Loucy (cell line): ENCODE data around the gene ADCY5.

Experiments used
- CTCF ChIP-seq: fragments of 200-600 bp; sonication (generic); conservative IDR thresholded peaks from 2 replicates; pipeline ENCODE4 v1.5.1; 2014; ENCODE audit warnings: mild to moderate bottlenecking, antibody characterized with exemption, low read length
- EZH2phosphoT487 ChIP-seq: fragments of 200-600 bp; IDR thresholded peaks from 2 replicates; pipeline ENCODE4 v1.6.1; 2018; ENCODE audit warnings: antibody characterized with exemption, mild to moderate bottlenecking, moderate library complexity, borderline replicate concordance

GRCh38 chr3:123410149-123410515 lies 38.8 kb downstream of the ADCY5 start:
- no peak for TF ChIP-seq CTCF
- no peak for TF ChIP-seq EZH2phosphoT487
